Mesendoderm (in vitro differentiated cells): ENCODE results near the gene WASHC2A.
"Not testable (repeated sequence)": the region's sequence is repeated elsewhere in the genome, so short reads cannot be mapped to it uniquely, and the experiment has no call there.

Source experiments
- DNase-seq: peaks from one replicate; pipeline ENCODE4 v3.0.0; 2013
- H2AK5ac ChIP-seq: 2 replicates; pipeline ENCODE4 v1.6.1; 2013; ENCODE audit warnings: low read length, inconsistent platforms
- H2BK120ac ChIP-seq: 2 replicates; pipeline ENCODE4 v1.6.1; 2013; ENCODE audit warnings: low read depth, mild to moderate bottlenecking, low read length, moderate library complexity, mixed read lengths
- H2BK15ac ChIP-seq: replicated peaks from 2 replicates; pipeline ENCODE4 v1.6.1; 2013; ENCODE audit warnings: low read depth, mild to moderate bottlenecking, moderate library complexity
- H2BK5ac ChIP-seq: 2 replicates; pipeline ENCODE4 v1.6.1; 2013; ENCODE audit warnings: low read length, inconsistent platforms
- H3K18ac ChIP-seq: 2 replicates; pipeline ENCODE4 v1.6.1; 2013; ENCODE audit warnings: mild to moderate bottlenecking, low read length, mixed read lengths
- H3K23ac ChIP-seq: one replicate; pipeline ENCODE4 v1.6.1; 2013; ENCODE audit warnings: low read length
- H3K27ac ChIP-seq: 2 replicates; pipeline ENCODE4 v1.5.1; 2013; ENCODE audit warnings: low read depth, mild to moderate bottlenecking, inconsistent platforms, low read length, moderate library complexity
- H3K27me3 ChIP-seq: 2 replicates; pipeline ENCODE4 v1.6.1; 2013; ENCODE audit warnings: low read length, control low read depth, mild to moderate bottlenecking, inconsistent platforms; ENCODE audit not compliant: insufficient read depth, poor library complexity
- H3K36me3 ChIP-seq: 2 replicates; pipeline ENCODE4 v1.6.1; 2013; ENCODE audit warnings: low read length, inconsistent platforms; ENCODE audit not compliant: control insufficient read depth, insufficient read depth
- H3K4ac ChIP-seq: one replicate; pipeline ENCODE4 v1.6.1; 2013; ENCODE audit warnings: low read depth, mild to moderate bottlenecking, low read length, moderate library complexity
- H3K4me1 ChIP-seq: 2 replicates; pipeline ENCODE4 v1.6.1; 2013; ENCODE audit warnings: low read depth, low read length, inconsistent platforms; ENCODE audit not compliant: control insufficient read depth
- H3K4me2 ChIP-seq: 2 replicates; pipeline ENCODE4 v1.6.1; 2013; ENCODE audit warnings: low read length
- H3K4me3 ChIP-seq: 2 replicates; pipeline ENCODE4 v1.5.1; 2013; ENCODE audit warnings: mild to moderate bottlenecking, low read length
- H3K56ac ChIP-seq: one replicate; pipeline ENCODE4 v1.6.1; 2013; ENCODE audit warnings: low read length
- H3K79me1 ChIP-seq: 2 replicates; pipeline ENCODE4 v1.6.1; 2013; ENCODE audit warnings: low read length, inconsistent platforms
- H3K79me2 ChIP-seq: 2 replicates; pipeline ENCODE4 v1.6.1; 2013; ENCODE audit warnings: mild to moderate bottlenecking, low read length; ENCODE audit not compliant: control insufficient read depth, insufficient read depth
- H3K9ac ChIP-seq: 2 replicates; pipeline ENCODE4 v1.6.1; 2013; ENCODE audit warnings: low read length, inconsistent platforms
- H4K5ac ChIP-seq: one replicate; pipeline ENCODE4 v1.6.1; 2013; ENCODE audit warnings: low read length
- H4K8ac ChIP-seq: one replicate; pipeline ENCODE4 v1.6.1; 2013; ENCODE audit warnings: low read depth, mild to moderate bottlenecking, control low read depth, low read length, moderate library complexity
- WGBS: extraction: QIAGEN DNeasy Blood & Tissue Kit; methylation state at CpG from one replicate; pipeline ENCODE4 v1.1.7; 2013; ENCODE audit warnings: low lambda C conversion rate, missing lambda C conversion rate; ENCODE audit not compliant: insufficient coverage; ENCODE audit errors: extremely low coverage; 5-methylcytosine and 5-hydroxymethylcytosine counted together

Gene WASHC2A

GRCh38 chr10:50132841-50133240 is 65.1 kb downstream of the WASHC2A start:
- H3K23ac ChIP-seq, H2BK5ac ChIP-seq, H2BK15ac ChIP-seq: not testable (repeated sequence)

GRCh38 chr10:50143512-50144174 is 75.9 kb downstream of the WASHC2A start:
- H3K27ac ChIP-seq, H3K36me3 ChIP-seq, H2AK5ac ChIP-seq, H3K4ac ChIP-seq, H3K79me2 ChIP-seq, H3K4me2 ChIP-seq, H2BK15ac ChIP-seq, H3K4me1 ChIP-seq, H3K9ac ChIP-seq, H3K18ac ChIP-seq, H4K5ac ChIP-seq, H3K79me1 ChIP-seq, H2BK5ac ChIP-seq, H2BK120ac ChIP-seq, H3K4me3 ChIP-seq, H3K56ac ChIP-seq, H3K27me3 ChIP-seq, H3K23ac ChIP-seq, H4K8ac ChIP-seq: not testable (repeated sequence)
- DNase-seq: peak; percentile 32
- WGBS: no CpG with 5 or more reads among the region's 10 CpGs

More at GRCh38 chr10:50132841-50133240, 65.1 kb downstream of the WASHC2A start:
- not testable (repeated sequence) for H3K4me2 ChIP-seq, H4K5ac ChIP-seq, H3K4me3 ChIP-seq, H2AK5ac ChIP-seq, H4K8ac ChIP-seq, H2BK120ac ChIP-seq, DNase-seq, H3K4me1 ChIP-seq, H3K36me3 ChIP-seq, H3K27me3 ChIP-seq, H3K27ac ChIP-seq, H3K9ac ChIP-seq, H3K56ac ChIP-seq, H3K79me2 ChIP-seq, H3K4ac ChIP-seq, H3K79me1 ChIP-seq, H3K18ac ChIP-seq
- WGBS: no CpG with 5 or more reads among the region's 3 CpGs

- H3K27me3 ChIP-seq, H3K79me2 ChIP-seq, H3K9ac ChIP-seq, H3K27ac ChIP-seq, H4K5ac ChIP-seq, H3K18ac ChIP-seq, H3K56ac ChIP-seq, H3K36me3 ChIP-seq, DNase-seq, H3K4ac ChIP-seq, H4K8ac ChIP-seq, H3K23ac ChIP-seq, H2BK120ac ChIP-seq, H2BK15ac ChIP-seq, H3K4me2 ChIP-seq, H2AK5ac ChIP-seq, H3K4me1 ChIP-seq, H2BK5ac ChIP-seq, H3K79me1 ChIP-seq, H3K4me3 ChIP-seq: not testable (repeated sequence)
- no CpG with 5 or more reads among the region's 1 CpG for WGBS
Observed at GRCh38 chr10:50145575-50145974, 77.8 kb downstream of the WASHC2A start.

- H4K8ac ChIP-seq: no peak overlapping the region
- H3K23ac ChIP-seq: no peak overlapping the region
- no peaks in the 10 kb centered on the region for H3K4me1 ChIP-seq
- no peak overlapping the region for H2BK5ac ChIP-seq
- DNase-seq: peak; percentile 46
- H3K36me3 ChIP-seq: no peaks in the 10 kb centered on the region
- H3K4me3 ChIP-seq: no peak overlapping the region
- no peak overlapping the region for H2AK5ac ChIP-seq
- no peak overlapping the region for H3K9ac ChIP-seq
- H3K4me2 ChIP-seq: no peak overlapping the region
- H3K79me2 ChIP-seq: no peaks in the 10 kb centered on the region
- H4K5ac ChIP-seq: no peak overlapping the region
- no peaks in the 10 kb centered on the region for H3K79me1 ChIP-seq
- no peak overlapping the region for H3K18ac ChIP-seq
- WGBS: no CpG with 5 or more reads among the region's 34 CpGs
- no peak overlapping the region for H3K27ac ChIP-seq
- no peak overlapping the region for H3K4ac ChIP-seq
- no peak overlapping the region for H3K56ac ChIP-seq
- H2BK15ac ChIP-seq: no peak overlapping the region
- H2BK120ac ChIP-seq: no peak overlapping the region
- H3K27me3 ChIP-seq: no peaks in the 10 kb centered on the region
Observed at GRCh38 chr10:50152792-50153272, 85.1 kb downstream of the WASHC2A start.

- not testable (repeated sequence) for H2AK5ac ChIP-seq, H4K5ac ChIP-seq, H2BK5ac ChIP-seq, H3K27me3 ChIP-seq, H3K56ac ChIP-seq, H3K23ac ChIP-seq, H3K18ac ChIP-seq, DNase-seq, H4K8ac ChIP-seq, H3K27ac ChIP-seq, H3K4ac ChIP-seq, H3K79me1 ChIP-seq, H3K4me1 ChIP-seq, H3K4me3 ChIP-seq, H3K9ac ChIP-seq, H3K36me3 ChIP-seq, H3K4me2 ChIP-seq, H3K79me2 ChIP-seq, H2BK120ac ChIP-seq, H2BK15ac ChIP-seq
Observed at GRCh38 chr10:50157868-50158267, 90.1 kb downstream of the WASHC2A start.

- not testable (repeated sequence) for H3K56ac ChIP-seq, H3K4me1 ChIP-seq, H2AK5ac ChIP-seq, DNase-seq, H3K18ac ChIP-seq, H2BK120ac ChIP-seq, H3K23ac ChIP-seq, H4K5ac ChIP-seq, H2BK15ac ChIP-seq, H3K79me2 ChIP-seq, H3K9ac ChIP-seq, H3K27ac ChIP-seq, H3K4ac ChIP-seq, H3K79me1 ChIP-seq, H3K36me3 ChIP-seq, H3K4me2 ChIP-seq, H3K27me3 ChIP-seq, H4K8ac ChIP-seq, H3K4me3 ChIP-seq, H2BK5ac ChIP-seq
- WGBS: no CpG with 5 or more reads among the region's 2 CpGs
Observed at GRCh38 chr10:50159856-50160255, 92.1 kb downstream of the WASHC2A start.
